Activated CD8-positive, alpha-beta memory T cell treated with anti-CD3 and anti-CD28 coated beads for 24 hours (primary cell): ENCODE data around the gene AACS.
"Not testable (repeated sequence)": the region's sequence is repeated elsewhere in the genome, so short reads cannot be mapped to it uniquely, and the experiment has no call there.

Source experiments
- DNase-seq: peaks from one replicate; pipeline ENCODE4 v3.0.0-alpha.2; 2020

AACS gene

DNA sequence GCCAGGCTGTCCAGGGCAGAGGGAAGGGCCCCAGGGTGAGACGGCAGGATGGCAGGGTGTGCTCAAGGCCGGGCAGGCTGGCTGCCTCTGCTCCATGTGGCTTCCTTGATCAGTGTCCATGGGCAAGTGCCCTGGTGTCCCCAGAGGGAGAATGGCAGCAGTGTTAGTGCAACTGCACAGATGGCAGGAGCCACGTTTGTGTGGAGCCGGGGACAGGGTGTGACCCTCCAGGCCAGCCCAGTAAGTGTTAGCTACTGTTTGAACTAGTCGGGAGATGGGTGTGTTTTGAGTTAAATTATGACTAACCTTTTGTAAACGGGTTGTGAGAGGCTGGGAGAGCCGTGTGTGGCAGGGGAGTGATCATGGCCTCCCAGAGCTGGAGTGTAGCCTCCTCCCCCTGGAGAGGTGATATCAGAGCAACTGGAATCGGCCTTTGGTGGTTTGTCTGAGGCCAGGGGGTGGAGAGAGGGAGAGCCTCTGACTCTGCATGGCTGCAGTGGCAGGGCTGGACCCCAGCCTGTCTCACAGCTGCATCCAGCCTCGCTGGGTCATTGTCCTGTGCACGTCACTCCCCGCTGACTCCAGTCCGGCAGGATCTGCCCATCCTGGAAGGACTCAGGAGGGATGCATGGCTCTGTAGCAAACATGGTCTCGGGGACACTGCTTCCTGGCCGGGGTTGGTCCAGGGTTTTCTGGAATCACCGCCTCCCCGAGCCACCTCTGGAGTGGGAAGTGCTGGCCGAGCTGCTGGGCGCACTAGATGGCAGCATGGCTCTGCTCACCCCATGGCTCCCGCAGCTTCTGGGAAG is 27.8 kb downstream of the AACS start:
- DNase-seq: no peak

GRCh38 chr12:125093681-125094330 is 28.6 kb downstream of the AACS start:
- no peak for DNase-seq

GRCh38 chr12:125096894-125097293 is 31.7 kb downstream of the AACS start:
- DNase-seq: no peak

- no peak for DNase-seq
Measured at GRCh38 chr12:125097427-125097826, 32.2 kb downstream of the AACS start.

- DNase-seq: no peak
Measured at GRCh38 chr12:125098676-125099408, 33.6 kb downstream of the AACS start.

DNA sequence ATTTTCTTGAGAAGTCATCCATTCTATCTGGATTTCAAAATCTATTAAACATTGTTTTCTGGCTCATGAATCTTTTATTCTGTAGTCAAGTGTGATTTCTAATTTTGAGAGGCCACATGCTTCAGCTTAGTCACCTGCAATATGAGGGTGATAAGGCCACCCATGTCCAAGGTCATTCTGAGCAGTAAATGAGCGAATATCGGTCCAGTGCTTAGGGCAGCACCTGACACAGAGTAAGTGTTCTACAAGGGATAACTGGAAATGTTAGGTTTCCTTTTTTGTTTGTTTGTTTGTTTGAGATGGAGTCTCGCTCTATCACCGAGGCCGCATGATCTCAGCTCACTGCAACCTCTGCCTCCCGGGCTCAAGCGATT is 34.2 kb downstream of the AACS start:
- no peak for DNase-seq

DNA sequence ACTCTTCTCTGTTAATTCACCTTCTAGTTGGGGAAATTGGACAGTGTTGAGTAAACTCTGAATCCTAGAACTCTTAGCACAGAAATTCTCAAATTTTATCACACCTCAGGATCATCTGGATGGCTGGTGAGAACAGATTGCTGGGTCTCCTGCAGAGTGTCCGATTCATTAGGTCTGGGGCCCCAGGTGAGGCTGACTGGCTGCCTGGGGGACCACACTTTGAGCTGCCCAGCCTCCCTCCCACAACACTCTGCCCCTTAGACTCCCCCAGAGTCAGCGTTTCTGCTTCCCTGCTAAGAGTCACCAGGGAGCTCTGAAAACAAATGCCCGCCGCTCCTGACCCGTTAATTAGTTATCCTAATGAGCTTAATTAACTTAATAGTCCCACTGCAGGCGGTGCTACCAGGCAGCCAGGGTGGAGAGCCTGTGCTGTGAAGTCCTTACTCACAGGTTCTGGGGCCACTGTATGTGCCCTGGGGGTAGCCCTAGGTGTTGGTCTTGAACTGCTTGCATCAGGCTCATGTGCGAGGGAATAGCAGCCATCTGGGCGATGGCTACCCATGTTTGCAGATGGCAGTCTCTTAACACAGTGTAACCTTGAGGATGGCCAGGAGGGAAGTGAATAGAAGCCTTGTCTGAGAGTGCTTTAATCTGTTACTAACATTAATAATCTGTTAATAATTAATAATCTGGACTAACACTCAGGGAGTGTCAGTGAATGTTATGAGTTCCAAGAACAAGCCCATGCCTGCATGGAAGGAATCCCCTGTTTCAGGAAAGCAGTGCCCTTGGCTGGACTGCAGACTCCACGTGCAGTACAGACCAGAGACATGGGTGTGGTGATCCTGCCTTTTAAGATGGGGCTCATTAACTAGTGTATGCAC is 35.6 kb downstream of the AACS start:
- DNase-seq: no peak

DNA sequence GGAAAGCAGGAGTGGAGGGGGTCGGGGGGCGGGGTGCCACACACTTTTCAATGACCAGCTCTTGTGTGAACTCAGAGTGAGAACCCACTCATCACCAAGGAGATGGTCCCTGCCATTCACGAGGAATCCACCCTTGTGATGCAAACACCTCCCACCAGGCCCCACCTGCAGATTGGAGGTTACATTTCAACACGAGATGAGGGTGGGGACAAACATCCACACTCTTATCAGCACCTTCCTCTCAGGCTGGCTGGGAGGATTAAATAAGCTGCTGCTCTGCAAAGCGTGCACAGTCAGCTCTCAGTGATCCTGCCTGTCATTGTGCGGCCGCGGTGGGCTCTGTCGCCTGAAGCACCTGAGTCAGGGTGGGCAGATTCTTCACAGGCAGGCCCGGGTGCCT is 39.7 kb downstream of the AACS start:
- DNase-seq: no peak

GRCh38 chr12:125105600-125105999 is 40.4 kb downstream of the AACS start:
- no peak for DNase-seq

DNA sequence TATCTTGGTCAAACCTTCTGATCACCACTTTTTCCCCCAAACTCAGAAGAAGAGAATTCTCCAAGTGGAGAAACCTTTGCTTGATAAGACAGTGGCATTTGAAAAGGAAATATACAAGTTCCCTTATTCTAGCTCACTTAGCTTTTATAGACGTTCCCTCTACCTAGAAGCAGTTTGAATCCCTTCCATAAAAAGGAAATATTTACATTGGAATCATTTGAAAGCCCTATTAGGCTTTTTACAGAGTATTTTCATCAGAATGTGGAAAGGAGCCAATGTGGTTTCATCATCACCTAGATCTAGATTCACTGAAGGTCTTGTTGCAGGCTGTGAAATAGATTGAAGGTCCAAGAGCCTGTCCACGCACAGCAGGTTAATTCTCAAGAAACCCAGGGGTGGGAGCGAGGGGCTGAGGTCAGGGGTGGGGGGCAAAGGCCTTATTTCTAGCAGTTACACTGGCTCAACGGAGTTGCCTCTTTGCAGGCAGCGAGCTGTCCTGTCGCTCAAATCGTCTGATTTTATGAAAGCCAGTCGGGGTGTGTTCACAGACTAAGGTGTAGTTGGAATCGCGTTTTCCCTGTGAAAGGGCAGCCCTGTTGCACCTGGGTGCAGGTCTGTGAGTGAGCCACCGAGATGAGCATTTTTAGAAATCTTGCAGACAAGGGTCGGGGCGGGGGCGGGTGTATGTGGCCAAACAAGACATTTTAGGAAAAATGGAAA is 45.6 kb downstream of the AACS start:
- DNase-seq: no peak

GRCh38 chr12:125111403-125111802 is 46.2 kb downstream of the AACS start:
- no peak for DNase-seq

- DNase-seq: not testable (repeated sequence)
Measured at GRCh38 chr12:125112614-125113013, 47.4 kb downstream of the AACS start.

DNA sequence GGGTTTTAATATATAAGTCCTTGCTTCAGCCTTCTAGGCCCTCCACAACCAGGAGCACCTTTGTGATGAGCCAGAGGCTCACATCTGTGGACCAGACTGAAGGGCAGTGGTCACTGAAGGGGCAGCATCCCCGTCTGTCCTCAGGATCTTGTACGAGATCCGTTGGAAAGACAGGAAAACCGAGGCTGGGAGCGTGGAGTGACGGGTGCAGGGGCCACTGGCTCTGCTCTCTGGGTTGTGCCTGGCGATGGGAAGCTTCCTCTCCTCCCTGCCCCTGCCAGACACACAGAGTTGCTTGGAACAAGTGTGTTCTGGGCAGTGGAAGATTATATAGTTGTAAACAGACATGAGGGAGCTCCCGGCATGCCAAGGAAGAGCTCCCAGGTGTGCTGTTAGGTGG is 48.0 kb downstream of the AACS start:
- no peak for DNase-seq

DNA sequence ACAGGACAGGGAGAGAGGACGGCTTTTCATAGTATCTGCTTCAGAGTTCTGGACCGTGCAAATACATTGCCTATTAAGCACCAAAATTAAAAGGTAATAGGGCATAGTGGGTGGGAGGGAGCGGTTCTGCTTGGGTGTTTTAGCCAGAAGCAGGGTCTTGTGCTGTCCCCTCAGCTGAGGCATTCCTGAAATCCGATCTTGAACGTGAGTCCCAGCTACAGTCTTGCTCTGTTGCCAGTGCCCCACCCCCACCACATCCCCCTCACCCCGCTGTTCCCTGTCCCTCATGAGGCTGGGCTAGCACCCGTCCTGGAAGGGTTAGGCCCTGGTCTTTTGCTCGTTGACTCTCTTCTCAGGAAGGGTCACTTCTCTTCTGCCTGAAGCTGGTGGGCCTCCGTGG is 48.6 kb downstream of the AACS start:
- no peak for DNase-seq

DNA sequence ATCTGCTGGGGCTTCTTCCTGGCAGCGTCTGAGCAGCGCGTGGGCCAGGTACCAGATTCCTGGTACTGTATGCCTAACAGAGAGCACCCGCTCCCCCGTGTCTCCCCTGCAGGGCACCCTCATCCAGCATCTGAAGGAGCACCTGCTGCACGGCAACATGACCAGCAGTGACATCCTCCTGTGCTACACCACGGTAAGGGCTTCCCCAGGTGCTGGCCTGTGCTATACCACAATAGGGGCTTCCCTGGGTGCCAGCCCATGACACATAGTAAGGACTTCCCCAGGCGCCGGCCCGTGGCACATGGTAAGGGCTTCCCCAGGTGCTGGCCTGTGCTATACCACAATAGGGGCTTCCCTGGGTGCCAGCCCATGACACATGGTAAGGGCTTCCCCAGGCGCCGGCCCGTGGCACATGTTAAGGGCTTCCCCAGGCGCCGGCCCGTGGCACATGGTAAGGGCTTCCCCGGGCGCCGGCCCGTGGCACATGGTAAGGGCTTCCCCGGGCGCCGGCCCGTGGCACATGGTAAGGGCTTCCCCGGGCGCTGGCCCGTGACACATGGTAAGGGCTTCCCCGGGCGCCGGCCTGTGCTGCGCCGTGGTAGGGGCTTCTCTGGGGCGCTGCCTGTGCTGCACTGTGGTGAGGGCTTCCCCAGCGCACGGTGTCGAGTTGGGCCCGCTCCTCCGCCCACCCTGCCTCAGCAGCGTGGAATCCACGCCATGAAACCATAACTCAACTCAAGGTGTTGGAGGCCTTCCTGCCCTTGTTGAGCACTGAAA is 49.3 kb downstream of the AACS start:
- no peak for DNase-seq

- DNase-seq: no peak
Measured at GRCh38 chr12:125120566-125120965, 55.3 kb downstream of the AACS start.

DNA sequence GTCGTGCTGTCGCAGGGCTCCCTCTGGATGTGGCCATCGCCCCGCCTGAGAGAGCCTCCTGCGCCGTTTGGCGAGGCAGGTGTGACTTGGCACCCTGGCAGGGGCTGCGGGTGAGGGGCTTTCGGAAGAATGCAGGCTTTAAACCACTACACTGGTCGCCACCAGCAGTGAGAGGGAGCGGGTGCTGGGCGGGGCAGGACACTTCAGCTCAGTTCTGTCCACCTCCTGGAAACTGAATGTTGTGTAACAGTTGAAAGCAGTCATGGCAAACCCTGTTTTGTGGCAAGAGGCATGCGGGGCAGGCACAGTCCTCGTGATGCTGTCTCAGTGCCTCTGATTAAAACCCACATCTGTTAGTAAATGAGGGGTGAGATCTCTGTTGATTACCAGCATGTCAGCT is 55.9 kb downstream of the AACS start:
- DNase-seq: no peak

GRCh38 chr12:125122668-125123067 is 57.4 kb downstream of the AACS start:
- no peak for DNase-seq

DNA sequence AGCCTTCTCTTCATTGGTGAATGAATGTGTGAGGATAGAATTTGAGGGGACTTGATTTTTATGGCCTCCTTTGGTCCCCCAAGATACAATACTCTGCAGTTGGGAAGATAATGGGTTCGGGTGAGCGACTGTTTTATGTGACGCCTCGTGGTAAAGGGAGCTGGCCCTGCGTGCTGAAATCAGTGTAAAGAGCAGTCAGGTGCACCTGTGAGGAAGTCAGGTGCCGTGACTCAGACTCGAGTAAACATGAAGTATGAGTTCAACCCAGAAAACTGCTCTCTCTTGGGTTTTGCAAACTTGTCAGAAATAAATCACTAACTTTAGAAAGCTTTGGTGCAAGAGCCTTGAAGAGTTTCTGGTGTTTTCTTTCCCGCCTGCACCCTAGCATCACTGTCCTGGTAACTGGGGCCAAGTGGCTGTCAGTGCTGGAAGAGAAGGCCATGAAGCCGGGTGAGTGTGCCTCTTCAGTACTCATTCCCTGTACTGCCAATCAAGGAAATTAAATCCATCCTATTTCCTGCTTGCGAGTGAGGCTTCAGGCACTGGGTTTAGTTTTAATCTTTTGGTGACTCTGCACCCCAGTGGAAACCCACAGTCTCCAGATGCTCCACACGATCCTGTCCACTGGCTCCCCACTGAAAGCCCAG is 59.2 kb downstream of the AACS start:
- DNase-seq: no peak

- DNase-seq: no peak
Measured at GRCh38 chr12:125125271-125125670, 60.0 kb downstream of the AACS start.
